Ascending aorta (tissue), 2 donors: ENCODE data around the gene HECW1. TPM values are rescaled to one million over a fixed set of nuclear protein-coding genes. Genes with fewer than 3 reads are reported as not detected.
"Not testable (repeated sequence)": the region's sequence is repeated elsewhere in the genome, so short reads cannot be mapped to it uniquely, and the experiment has no call there.

Experiments used
- DNase-seq, 2 donors: peaks; one replicate each; pipeline ENCODE4 v3.0.0-alpha.2; 2019; ENCODE audit warnings: low spot score in 2 of 2
- H3K27ac ChIP-seq, 2 donors: fragments of 200-600 bp; sonication (generic); one replicate each; pipeline ENCODE4 v1.5.1; 2016 to 2017; ENCODE audit warnings: mild to moderate bottlenecking in 1 of 2
- H3K27me3 ChIP-seq: fragments of 200-600 bp; sonication (generic); one replicate; pipeline ENCODE4 v1.5.1; 2017
- H3K36me3 ChIP-seq, 2 donors: fragments of 200-600 bp; sonication (generic); one replicate each; pipeline ENCODE4 v1.5.1; 2016
- H3K4me1 ChIP-seq, 2 donors: fragments of 200-600 bp; sonication (generic); one replicate each; pipeline ENCODE4 v1.5.1; 2016 to 2017; ENCODE audit warnings: mild to moderate bottlenecking in 1 of 2
- H3K4me3 ChIP-seq, 2 donors: fragments of 200-600 bp; sonication (generic); one replicate each; pipeline ENCODE4 v1.5.1; 2016 to 2017; ENCODE audit warnings: mild to moderate bottlenecking in 1 of 2
- H3K9me3 ChIP-seq, 2 donors: fragments of 200-600 bp; sonication (generic); one replicate each; pipeline ENCODE4 v1.5.1; 2016
- CTCF ChIP-seq, 3 experiments: fragments of 200-600 bp in 2 of 3; fragments of 450-650 bp in 1 of 3; sonication (generic) in 2 of 3; IDR thresholded peaks; one replicate each; pipeline ENCODE4 v1.5.1; 2016 to 2019; ENCODE audit warnings: antibody characterized with exemption in 3 of 3, mild to moderate bottlenecking in 1 of 3, moderate library complexity in 1 of 3
- intact Hi-C: fragments of 100-400 bp; cut with DNase I; formaldehyde crosslinking; loops from one replicate; pipeline ENCODE4 v1.15.1; 2023
- total RNA-seq: library from RNA; depleted of rRNA; stranded (reverse); fragments of >200 nt; gene quantifications from one replicate; pipeline ENCODE4 v1.1.0, GENCODE V29; 2016

Gene HECW1
- total RNA-seq, 1 donor from 2014 or later = not detected

DNA sequence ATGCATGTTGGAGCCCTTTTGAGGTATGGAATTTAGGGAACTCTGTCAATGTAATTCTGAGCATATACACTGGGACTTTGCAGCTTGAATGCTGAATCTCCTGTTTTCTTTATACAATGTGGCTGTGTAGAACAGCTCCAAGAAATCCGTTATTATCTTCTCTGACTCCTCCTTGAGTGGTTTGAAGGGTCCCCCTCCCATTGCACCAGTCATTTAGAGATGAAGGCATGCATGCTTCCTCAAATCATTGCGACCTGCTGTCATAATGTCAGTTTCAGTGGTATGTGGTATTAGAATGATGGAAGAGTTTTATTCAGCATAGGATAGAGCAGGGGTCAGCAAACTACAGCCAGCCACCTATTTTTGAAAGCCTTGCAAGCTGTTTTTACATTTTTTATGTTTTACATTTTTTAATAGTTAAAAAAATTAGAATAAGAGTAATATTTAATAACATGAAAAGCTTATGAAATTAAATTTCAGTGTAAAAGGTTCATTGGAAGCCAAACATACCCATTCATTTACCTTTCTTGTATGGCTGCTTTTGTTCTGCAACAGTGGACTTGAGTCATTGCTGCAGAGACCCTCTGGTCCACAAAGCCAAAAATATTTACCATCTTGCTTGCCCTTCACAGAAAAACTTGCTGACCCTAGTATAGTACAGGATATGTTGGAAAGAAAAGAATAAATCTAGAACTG lies 478.6 kb downstream of the HECW1 start:
- Histone ChIP-seq H3K27ac (peak overlapping the region; percentile 1 to 60), H3K36me3 (no peaks in the 10 kb centered on the region), H3K9me3 (no peaks in the 10 kb centered on the region), H3K27me3 (no peaks in the 10 kb centered on the region), H3K4me1 (peaks cover 0 to 46% of the 10 kb centered on the region in 2 donors), H3K4me3 (no peak overlapping the region)
- intact Hi-C loops = no loop called here
- TF ChIP-seq CTCF (IDR thresholded peaks at IDR 0.05) = no peak
- DNase-seq = no peak

- TF ChIP-seq CTCF (IDR thresholded peaks at IDR 0.05) = no peak
- intact Hi-C loops = no loop called here
- Histone ChIP-seq H3K27ac (peak overlapping the region; percentile 1 to 60), H3K4me3 (no peak overlapping the region), H3K4me1 (peaks cover 0 to 46% of the 10 kb centered on the region in 2 donors), H3K9me3 (no peaks in the 10 kb centered on the region), H3K27me3 (no peaks in the 10 kb centered on the region), H3K36me3 (peaks cover 0 to 3% of the 10 kb centered on the region in 2 donors)
- no peak for DNase-seq
These were observed 479.2 kb downstream of the HECW1 start for GRCh38 chr7:43591558-43592180.

GRCh38 chr7:43592326-43592725 lies 479.9 kb downstream of the HECW1 start:
- Histone ChIP-seq H3K36me3 (peaks cover under 1 to 8% of the 10 kb centered on the region in 2 donors), H3K27me3 (no peaks in the 10 kb centered on the region), H3K4me3 (no peak overlapping the region), H3K27ac (peak overlapping the region; percentile 56 to 60), H3K4me1 (peaks cover 0 to 46% of the 10 kb centered on the region in 2 donors), H3K9me3 (no peaks in the 10 kb centered on the region)
- TF ChIP-seq CTCF (IDR thresholded peaks at IDR 0.05) = no peak
- intact Hi-C loops = no loop called here
- DNase-seq = no peak

DNA sequence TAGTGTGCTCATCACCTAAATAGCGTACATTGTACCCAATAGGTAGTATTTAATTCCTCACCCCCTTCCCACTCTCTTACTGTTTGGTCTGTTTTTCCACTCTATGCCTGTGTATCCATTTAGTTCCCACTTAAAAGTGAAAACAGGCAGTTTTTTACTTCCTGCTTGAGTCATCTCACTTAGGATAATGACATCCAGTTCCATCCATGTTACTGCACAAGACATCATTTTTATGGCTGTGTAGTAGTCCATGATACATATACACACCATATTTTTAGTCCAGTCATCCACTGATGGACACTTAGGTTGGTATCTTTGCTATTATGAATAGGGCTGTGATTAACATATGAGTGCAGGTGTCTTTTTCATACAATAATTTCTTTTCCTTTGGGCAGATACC lies 480.6 kb downstream of the HECW1 start:
- H3K27ac ChIP-seq = peak overlapping the region; percentile 56 to 60

GRCh38 chr7:43594020-43594419 lies 481.6 kb downstream of the HECW1 start:
- TF ChIP-seq CTCF (IDR thresholded peaks at IDR 0.05) = no peak
- Histone ChIP-seq H3K27me3 (no peaks in the 10 kb centered on the region), H3K27ac (peak overlapping the region in 1 of 2 donors; percentile 60), H3K9me3 (no peaks in the 10 kb centered on the region), H3K36me3 (peaks cover 14 to 21% of the 10 kb centered on the region in 2 donors), H3K4me3 (no peak overlapping the region), H3K4me1 (peaks cover 0 to 43% of the 10 kb centered on the region in 2 donors)
- DNase-seq = no peak
- intact Hi-C loops = no loop called here

More for the DNA sequence above, 480.6 kb downstream of the HECW1 start:
- intact Hi-C loops = no loop called here
- Histone ChIP-seq H3K4me3 (no peak overlapping the region), H3K4me1 (peaks cover 0 to 46% of the 10 kb centered on the region in 2 donors), H3K36me3 (peaks cover 7 to 15% of the 10 kb centered on the region in 2 donors), H3K27me3 (no peaks in the 10 kb centered on the region), H3K9me3 (no peaks in the 10 kb centered on the region)
- DNase-seq = no peak
- no peak for TF ChIP-seq CTCF (IDR thresholded peaks at IDR 0.05)

- H3K27ac ChIP-seq = peak overlapping the region in 1 of 2 donors; percentile 22
- H3K9me3 ChIP-seq, DNase-seq, H3K4me3 ChIP-seq, intact Hi-C loops, H3K27me3 ChIP-seq: not testable (repeated sequence)
- H3K36me3 ChIP-seq = peaks cover 24 to 30% of the 10 kb centered on the region in 2 donors
- H3K4me1 ChIP-seq = peaks cover 0 to 24% of the 10 kb centered on the region in 2 donors
These were observed 484.0 kb downstream of the HECW1 start for GRCh38 chr7:43596426-43596825.
